ENCODE measurements around the gene LNX2. TPM values are rescaled to one million over a fixed set of nuclear protein-coding genes. Genes with fewer than 3 reads are reported as not detected.
A peak's percentile ranks its signal among the peaks of the same experiment; 100 is the strongest.

The LNX2 gene
- polyA plus RNA-seq, 1 donor (not counting 4 experiments of a cell fraction or from before 2014, with no cell fraction given), result 17.0 TPM

DNA sequence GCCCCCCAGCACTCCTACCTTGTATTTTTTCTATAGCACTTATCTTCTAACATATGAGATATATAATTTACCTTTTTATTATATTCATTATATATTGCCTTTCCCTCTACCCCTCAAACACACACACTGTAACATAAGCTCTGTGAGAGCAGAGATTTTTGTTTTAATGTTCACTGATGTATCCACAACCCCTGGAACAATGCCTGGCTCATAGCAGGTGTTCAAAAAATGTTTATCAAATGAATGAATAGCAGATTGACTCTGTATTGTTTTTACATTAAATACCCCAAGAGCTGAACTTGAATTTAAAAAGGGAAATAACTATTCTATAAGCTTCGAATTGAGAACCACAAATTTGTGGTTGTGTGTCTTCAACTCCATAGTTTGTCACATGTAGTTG is 12.3 kb upstream of the LNX2 start:
- dilution Hi-C loops (cut with MboI; ENCODE audit: extremely low pct_ligation_motif_present, low sequenced_read_pairs), result no loop called here
- no peak overlapping the region for H3K4me3 ChIP-seq (ENCODE audit: control insufficient read depth in 2 of 3, extremely low read depth in 1 of 3, insufficient read depth in 2 of 3, low read depth in 1 of 3, low read length in 3 of 3)
- DNase-seq (ENCODE audit: low read depth, low spot score) (no peak), FAIRE-seq (no peak)
- H3K9me1 ChIP-seq (ENCODE audit: control insufficient read depth, extremely low read depth, insufficient read depth, low read length), result no peaks in the 10 kb centered on the region
- no peaks in the 10 kb centered on the region for H3K9me3 ChIP-seq (ENCODE audit: control insufficient read depth, low read depth, low read length)
- no peak overlapping the region for H3K9ac ChIP-seq (ENCODE audit: control insufficient read depth, extremely low read depth, insufficient read depth, low read length)
- H3K4me2 ChIP-seq (ENCODE audit: control insufficient read depth, extremely low read depth, insufficient read depth, low read depth, low read length), result no peak overlapping the region
- H3K79me2 ChIP-seq (ENCODE audit: control insufficient read depth, insufficient read depth, low read length), result peaks cover 50% of the 10 kb centered on the region
- H3K27me3 ChIP-seq (ENCODE audit: control insufficient read depth, extremely low read depth, insufficient read depth, low read length), result no peaks in the 10 kb centered on the region
- peaks cover 43% of the 10 kb centered on the region for H3K4me1 ChIP-seq (ENCODE audit: control insufficient read depth, extremely low read depth, insufficient read depth, low read length)
- peak overlapping the region; percentile 78 for H3K27ac ChIP-seq (ENCODE audit: control insufficient read depth, insufficient read depth, low read length)
- no peaks in the 10 kb centered on the region for H4K20me1 ChIP-seq (ENCODE audit: control insufficient read depth, extremely low read depth, insufficient read depth, low read length)
- H2AFZ ChIP-seq (ENCODE audit: control insufficient read depth, low read length), result no peak overlapping the region
- TF ChIP-seq EZH2 (IDR thresholded peaks at IDR 0.05; ENCODE audit: low read length), result no peak
- TF ChIP-seq, protein P1, sequence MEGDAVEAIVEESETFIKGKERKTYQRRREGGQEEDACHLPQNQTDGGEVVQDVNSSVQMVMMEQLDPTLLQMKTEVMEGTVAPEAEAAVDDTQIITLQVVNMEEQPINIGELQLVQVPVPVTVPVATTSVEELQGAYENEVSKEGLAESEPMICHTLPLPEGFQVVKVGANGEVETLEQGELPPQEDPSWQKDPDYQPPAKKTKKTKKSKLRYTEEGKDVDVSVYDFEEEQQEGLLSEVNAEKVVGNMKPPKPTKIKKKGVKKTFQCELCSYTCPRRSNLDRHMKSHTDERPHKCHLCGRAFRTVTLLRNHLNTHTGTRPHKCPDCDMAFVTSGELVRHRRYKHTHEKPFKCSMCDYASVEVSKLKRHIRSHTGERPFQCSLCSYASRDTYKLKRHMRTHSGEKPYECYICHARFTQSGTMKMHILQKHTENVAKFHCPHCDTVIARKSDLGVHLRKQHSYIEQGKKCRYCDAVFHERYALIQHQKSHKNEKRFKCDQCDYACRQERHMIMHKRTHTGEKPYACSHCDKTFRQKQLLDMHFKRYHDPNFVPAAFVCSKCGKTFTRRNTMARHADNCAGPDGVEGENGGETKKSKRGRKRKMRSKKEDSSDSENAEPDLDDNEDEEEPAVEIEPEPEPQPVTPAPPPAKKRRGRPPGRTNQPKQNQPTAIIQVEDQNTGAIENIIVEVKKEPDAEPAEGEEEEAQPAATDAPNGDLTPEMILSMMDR (optimal IDR thresholded peaks at IDR 0.05 in 1 of 3, IDR thresholded peaks at IDR 0.05 in 1 of 3, conservative IDR thresholded peaks at IDR 0.05 in 1 of 3; ENCODE audit: extremely low read depth in 1 of 3, insufficient read depth in 2 of 3, low read length in 3 of 3), result no peak
- peaks cover 0 to 2% of the 10 kb centered on the region in 2 experiments for H3K36me3 ChIP-seq (ENCODE audit: control insufficient read depth in 2 of 2, extremely low read depth in 1 of 2, insufficient read depth in 2 of 2, low read length in 2 of 2)

DNA sequence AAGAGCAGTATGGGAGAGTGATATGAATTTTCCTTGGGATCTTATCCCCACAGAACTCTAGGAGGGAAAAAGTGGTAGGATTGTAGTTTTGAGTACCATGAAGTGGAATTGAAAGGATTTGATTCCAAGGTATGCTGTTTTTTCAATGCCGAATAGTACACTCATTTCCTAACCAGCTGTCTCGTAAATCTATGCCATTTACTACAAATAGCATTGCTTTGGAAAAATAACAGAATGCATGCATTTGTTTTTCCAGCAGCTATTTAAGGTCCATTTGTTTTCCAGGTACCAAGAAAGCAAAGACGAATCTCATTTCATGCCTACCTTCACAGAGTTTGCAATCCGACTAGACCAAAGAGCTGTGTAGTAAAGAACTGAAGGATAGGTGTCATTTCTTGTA is 11.9 kb upstream of the LNX2 start:
- Histone ChIP-seq H3K79me2 (ENCODE audit: control insufficient read depth, insufficient read depth, low read length) (peaks cover 53% of the 10 kb centered on the region), H3K4me3 (ENCODE audit: control insufficient read depth in 2 of 3, extremely low read depth in 1 of 3, insufficient read depth in 2 of 3, low read depth in 1 of 3, low read length in 3 of 3) (no peak overlapping the region), H3K9me3 (ENCODE audit: control insufficient read depth, low read depth, low read length) (no peaks in the 10 kb centered on the region), H3K9me1 (ENCODE audit: control insufficient read depth, extremely low read depth, insufficient read depth, low read length) (no peaks in the 10 kb centered on the region), H3K4me2 (ENCODE audit: control insufficient read depth, extremely low read depth, insufficient read depth, low read depth, low read length) (no peak overlapping the region), H2AFZ (ENCODE audit: control insufficient read depth, low read length) (no peak overlapping the region), H3K27ac (ENCODE audit: control insufficient read depth, insufficient read depth, low read length) (no peak overlapping the region), H3K9ac (ENCODE audit: control insufficient read depth, extremely low read depth, insufficient read depth, low read length) (no peak overlapping the region), H4K20me1 (ENCODE audit: control insufficient read depth, extremely low read depth, insufficient read depth, low read length) (no peaks in the 10 kb centered on the region), H3K27me3 (ENCODE audit: control insufficient read depth, extremely low read depth, insufficient read depth, low read length) (no peaks in the 10 kb centered on the region), H3K36me3 (ENCODE audit: control insufficient read depth in 2 of 2, extremely low read depth in 1 of 2, insufficient read depth in 2 of 2, low read length in 2 of 2) (peaks cover 0 to 2% of the 10 kb centered on the region in 2 experiments), H3K4me1 (ENCODE audit: control insufficient read depth, extremely low read depth, insufficient read depth, low read length) (peaks cover 42% of the 10 kb centered on the region)
- DNase-seq (ENCODE audit: low read depth, low spot score) (no peak), FAIRE-seq (no peak)
- no peak for TF ChIP-seq EZH2 (IDR thresholded peaks at IDR 0.05; ENCODE audit: low read length)
- TF ChIP-seq, protein P1 (optimal IDR thresholded peaks at IDR 0.05 in 1 of 3, IDR thresholded peaks at IDR 0.05 in 1 of 3, conservative IDR thresholded peaks at IDR 0.05 in 1 of 3; ENCODE audit: extremely low read depth in 1 of 3, insufficient read depth in 2 of 3, low read length in 3 of 3), result no peak
- dilution Hi-C loops (cut with MboI; ENCODE audit: extremely low pct_ligation_motif_present, low sequenced_read_pairs), result no loop called here
